Trophoblast cell (in vitro differentiated cells and primary cell): ENCODE measurements around the gene KCNC3.
A peak's percentile ranks its signal among the peaks of the same experiment; 100 is the strongest.

ENCODE experiments used
- DNase-seq, 2 donors: peaks; one replicate each; pipeline ENCODE4 v3.0.0-alpha.2; 2016
- H2AFZ ChIP-seq: 2 replicates; pipeline ENCODE4 v1.6.1; 2013; ENCODE audit warnings: low read length, moderate library complexity, mild to moderate bottlenecking; ENCODE audit not compliant: insufficient read depth, poor library complexity
- H2AK5ac ChIP-seq: 2 replicates; pipeline ENCODE4 v1.6.1; 2013; ENCODE audit warnings: mild to moderate bottlenecking, low read length
- H2BK120ac ChIP-seq: 2 replicates; pipeline ENCODE4 v1.6.1; 2013; ENCODE audit warnings: low read length, mild to moderate bottlenecking, moderate library complexity; ENCODE audit not compliant: insufficient read depth, poor library complexity
- H2BK12ac ChIP-seq: 2 replicates; pipeline ENCODE4 v1.6.1; 2013; ENCODE audit warnings: mild to moderate bottlenecking, low read length, moderate library complexity
- H2BK5ac ChIP-seq: 2 replicates; pipeline ENCODE4 v1.6.1; 2013; ENCODE audit warnings: low read length, low read depth, moderate library complexity, mild to moderate bottlenecking; ENCODE audit not compliant: poor library complexity
- H3K14ac ChIP-seq: 2 replicates; pipeline ENCODE4 v1.6.1; 2013; ENCODE audit warnings: mild to moderate bottlenecking, low read length
- H3K18ac ChIP-seq: 2 replicates; pipeline ENCODE4 v1.6.1; 2013; ENCODE audit warnings: mild to moderate bottlenecking, low read length
- H3K23ac ChIP-seq: 2 replicates; pipeline ENCODE4 v1.6.1; 2013; ENCODE audit warnings: low read length
- H3K27ac ChIP-seq: 2 replicates; pipeline ENCODE4 v1.5.1; 2013; ENCODE audit warnings: low read depth, mild to moderate bottlenecking, inconsistent platforms, low read length, moderate library complexity
- H3K27me3 ChIP-seq: 2 replicates; pipeline ENCODE4 v1.6.1; 2013; ENCODE audit warnings: inconsistent platforms, mild to moderate bottlenecking, low read length, moderate library complexity; ENCODE audit not compliant: insufficient read depth
- H3K36me3 ChIP-seq, 2 experiments: 1 replicate in 1 of 2; 2 replicates in 1 of 2; pipeline ENCODE4 v1.6.1; 2013; ENCODE audit warnings: low read length in 2 of 2, mild to moderate bottlenecking in 2 of 2, moderate library complexity in 1 of 2; ENCODE audit not compliant: insufficient read depth in 2 of 2, control insufficient read depth in 1 of 2
- H3K4ac ChIP-seq: 2 replicates; pipeline ENCODE4 v1.6.1; 2013; ENCODE audit warnings: low read depth, mild to moderate bottlenecking, low read length, moderate library complexity
- H3K4me1 ChIP-seq, 2 experiments: 1 replicate in 1 of 2; 2 replicates in 1 of 2; pipeline ENCODE4 v1.6.1; 2013; ENCODE audit warnings: low read length in 2 of 2, mild to moderate bottlenecking in 2 of 2, moderate library complexity in 1 of 2; ENCODE audit not compliant: insufficient read depth in 2 of 2, control insufficient read depth in 1 of 2
- H3K4me2 ChIP-seq: 2 replicates; pipeline ENCODE4 v1.6.1; 2013; ENCODE audit warnings: inconsistent platforms, mild to moderate bottlenecking, low read length, moderate library complexity
- H3K4me3 ChIP-seq: 2 replicates; pipeline ENCODE4 v1.5.1; 2013; ENCODE audit warnings: mild to moderate bottlenecking, low read depth, low read length, inconsistent platforms
- H3K79me1 ChIP-seq: one replicate; pipeline ENCODE4 v1.6.1; 2013; ENCODE audit warnings: low read length
- H3K79me2 ChIP-seq: 2 replicates; pipeline ENCODE4 v1.6.1; 2013; ENCODE audit warnings: low read length, mild to moderate bottlenecking; ENCODE audit not compliant: control insufficient read depth, insufficient read depth, poor library complexity
- H3K9ac ChIP-seq: 2 replicates; pipeline ENCODE4 v1.6.1; 2013; ENCODE audit warnings: mild to moderate bottlenecking, low read length
- H3K9me3 ChIP-seq: 2 replicates; pipeline ENCODE4 v1.6.1; 2013; ENCODE audit warnings: low read depth, mild to moderate bottlenecking, control low read depth, inconsistent platforms, low read length; ENCODE audit not compliant: insufficient read depth
- H4K12ac ChIP-seq: 2 replicates; pipeline ENCODE4 v1.6.1; 2013; ENCODE audit warnings: low read depth, mild to moderate bottlenecking, low read length, moderate library complexity
- H4K8ac ChIP-seq: 2 replicates; pipeline ENCODE4 v1.6.1; 2013; ENCODE audit warnings: low read depth, mild to moderate bottlenecking, low read length, moderate library complexity
- H4K91ac ChIP-seq: one replicate; pipeline ENCODE4 v1.6.1; 2013; ENCODE audit warnings: low read depth, mild to moderate bottlenecking, low read length, moderate library complexity
- WGBS: extraction: QIAGEN DNeasy Blood & Tissue Kit; methylation state at CpG from one replicate; pipeline ENCODE4 v1.1.7; 2013; ENCODE audit warnings: missing lambda C conversion rate; ENCODE audit not compliant: insufficient read length, insufficient coverage; ENCODE audit errors: extremely low coverage; 5-methylcytosine and 5-hydroxymethylcytosine counted together

KCNC3 gene

DNA sequence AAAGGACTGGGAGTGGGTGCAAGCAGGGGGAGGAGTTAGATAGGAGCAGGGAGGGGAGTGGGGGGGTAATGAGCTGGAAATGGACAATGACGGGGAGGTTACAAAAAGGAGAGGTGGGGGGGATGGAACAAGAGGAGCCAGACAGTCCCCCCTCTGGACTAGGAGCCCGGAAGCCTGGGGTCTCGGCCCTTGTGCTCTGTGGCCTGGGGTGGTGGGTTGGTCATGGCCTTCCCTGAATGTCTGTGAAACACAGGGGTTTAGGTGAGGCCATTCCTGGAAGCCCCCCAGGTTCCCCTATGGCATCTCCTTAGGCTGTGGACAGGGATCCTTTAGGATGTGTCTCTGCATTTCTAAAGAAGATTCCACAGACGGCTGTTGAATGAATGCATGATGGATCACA, 12.1 kb downstream of the KCNC3 start:
- H3K9ac ChIP-seq, result no peak overlapping the region
- peaks cover 2% of the 10 kb centered on the region for H3K9me3 ChIP-seq
- H4K91ac ChIP-seq, result no peak overlapping the region
- no peak overlapping the region for H4K8ac ChIP-seq
- WGBS, result no CpG with 5 or more reads among the region's 4 CpGs
- H3K27me3 ChIP-seq, result no peaks in the 10 kb centered on the region
- H2AFZ ChIP-seq, result no peak overlapping the region
- H3K79me1 ChIP-seq, result peaks cover 15% of the 10 kb centered on the region
- H3K14ac ChIP-seq, result no peak overlapping the region
- no peak overlapping the region for H3K4me2 ChIP-seq
- H3K18ac ChIP-seq, result no peak overlapping the region
- no peaks in the 10 kb centered on the region for H3K79me2 ChIP-seq
- no peak overlapping the region for H4K12ac ChIP-seq
- peaks cover 28 to 38% of the 10 kb centered on the region in 2 experiments for H3K36me3 ChIP-seq
- H3K27ac ChIP-seq, result no peak overlapping the region
- no peak overlapping the region for H2BK12ac ChIP-seq
- H2AK5ac ChIP-seq, result no peak overlapping the region
- H3K4ac ChIP-seq, result no peak overlapping the region
- no peak overlapping the region for H3K23ac ChIP-seq
- H3K4me1 ChIP-seq, result peaks cover 12 to 28% of the 10 kb centered on the region in 2 experiments
- H2BK5ac ChIP-seq, result no peak overlapping the region
- no peak overlapping the region for H3K4me3 ChIP-seq
- no peak for DNase-seq
- H2BK120ac ChIP-seq, result no peak overlapping the region

GRCh38 chr19:50315773-50316448, 13.3 kb downstream of the KCNC3 start:
- Histone ChIP-seq H3K4ac (peak overlapping the region; percentile 42), H3K23ac (no peak overlapping the region), H3K27me3 (no peaks in the 10 kb centered on the region), H3K79me1 (peaks cover 15% of the 10 kb centered on the region), H4K8ac (peak overlapping the region; percentile 50), H3K18ac (no peak overlapping the region), H3K4me1 (peaks cover 12 to 28% of the 10 kb centered on the region in 2 experiments), H3K27ac (peak overlapping the region; percentile 48), H2AK5ac (no peak overlapping the region), H3K4me3 (peak overlapping the region; percentile 23), H3K79me2 (no peaks in the 10 kb centered on the region), H2BK120ac (no peak overlapping the region), H2BK12ac (no peak overlapping the region), H3K4me2 (peak overlapping the region; percentile 72), H2AFZ (peak overlapping the region; percentile 23), H3K9ac (no peak overlapping the region), H3K14ac (no peak overlapping the region), H4K12ac (peak overlapping the region; percentile 55), H2BK5ac (peak overlapping the region; percentile 16), H4K91ac (peak overlapping the region; percentile 52), H3K9me3 (peaks cover 2% of the 10 kb centered on the region), H3K36me3 (peaks cover 22 to 31% of the 10 kb centered on the region in 2 experiments)
- no peak for DNase-seq
- WGBS, result no CpG with 5 or more reads among the region's 18 CpGs

DNA sequence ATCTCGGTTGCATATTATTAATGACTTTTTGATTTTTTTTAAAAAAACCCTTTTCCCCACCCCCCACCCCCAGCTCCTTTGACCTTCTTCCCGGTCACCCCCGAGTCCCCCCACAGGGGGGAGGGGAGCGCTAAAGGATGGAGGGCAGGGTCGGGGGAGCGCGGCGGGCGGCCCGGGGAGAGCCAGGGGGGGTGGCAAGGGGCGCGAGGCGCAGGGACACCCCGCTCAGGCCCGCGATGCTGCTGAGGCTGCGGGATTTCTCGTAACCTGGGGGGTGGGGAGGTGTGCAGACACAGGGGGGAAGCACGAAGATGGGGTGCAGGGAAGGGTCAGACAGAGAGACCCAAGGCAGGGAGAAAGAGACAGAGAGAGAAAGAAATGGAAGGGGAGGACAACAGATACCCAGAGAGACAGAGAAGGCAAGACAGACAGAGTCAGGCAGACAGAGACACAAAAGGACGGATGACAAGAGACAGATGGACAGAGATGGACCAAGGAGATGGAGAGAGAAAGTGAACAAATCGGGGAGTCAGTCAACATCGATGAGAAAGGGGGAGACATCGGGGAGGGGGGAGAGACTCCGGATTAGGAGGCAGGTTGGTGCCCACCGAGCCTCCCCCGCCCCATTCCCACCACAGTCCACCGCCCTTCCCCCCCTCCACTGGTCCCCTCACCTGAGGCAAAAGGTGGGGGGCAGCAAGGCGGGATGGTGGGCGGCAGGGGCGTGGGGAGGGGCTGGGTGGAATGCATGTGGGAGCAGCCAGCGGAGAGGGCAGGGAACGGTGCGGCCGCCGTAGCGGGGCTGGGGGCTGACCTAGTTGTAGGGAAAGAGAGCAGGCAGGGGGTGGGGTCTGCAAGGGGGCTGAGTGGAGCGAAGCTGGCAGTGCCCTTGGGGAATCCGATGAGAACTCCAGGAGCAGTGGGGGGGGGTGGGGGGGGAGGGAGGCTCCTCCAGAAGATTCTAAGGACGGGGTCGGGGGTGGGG, 14.2 kb downstream of the KCNC3 start:
- H2BK5ac ChIP-seq, result no peak overlapping the region
- H3K23ac ChIP-seq, result no peak overlapping the region
- H3K79me2 ChIP-seq, result no peaks in the 10 kb centered on the region
- peak overlapping the region; percentile 16 for H2BK12ac ChIP-seq
- peaks cover 15% of the 10 kb centered on the region for H3K79me1 ChIP-seq
- peak overlapping the region; percentile 14 for H3K4me2 ChIP-seq
- H2AFZ ChIP-seq, result no peak overlapping the region
- H3K4me1 ChIP-seq, result peaks cover 12 to 28% of the 10 kb centered on the region in 2 experiments
- no peak overlapping the region for H2BK120ac ChIP-seq
- no peaks in the 10 kb centered on the region for H3K27me3 ChIP-seq
- no peak overlapping the region for H3K9ac ChIP-seq
- H3K14ac ChIP-seq, result no peak overlapping the region
- no peak for DNase-seq
- peak overlapping the region; percentile 38 for H4K91ac ChIP-seq
- H3K36me3 ChIP-seq, result peaks cover 16 to 24% of the 10 kb centered on the region in 2 experiments
- H3K18ac ChIP-seq, result no peak overlapping the region
- no peak overlapping the region for H2AK5ac ChIP-seq
- H4K12ac ChIP-seq, result no peak overlapping the region
- H4K8ac ChIP-seq, result no peak overlapping the region
- H3K4me3 ChIP-seq, result no peak overlapping the region
- H3K27ac ChIP-seq, result no peak overlapping the region
- WGBS, result no CpG with 5 or more reads among the region's 40 CpGs
- no peaks in the 10 kb centered on the region for H3K9me3 ChIP-seq
- H3K4ac ChIP-seq, result no peak overlapping the region

DNA sequence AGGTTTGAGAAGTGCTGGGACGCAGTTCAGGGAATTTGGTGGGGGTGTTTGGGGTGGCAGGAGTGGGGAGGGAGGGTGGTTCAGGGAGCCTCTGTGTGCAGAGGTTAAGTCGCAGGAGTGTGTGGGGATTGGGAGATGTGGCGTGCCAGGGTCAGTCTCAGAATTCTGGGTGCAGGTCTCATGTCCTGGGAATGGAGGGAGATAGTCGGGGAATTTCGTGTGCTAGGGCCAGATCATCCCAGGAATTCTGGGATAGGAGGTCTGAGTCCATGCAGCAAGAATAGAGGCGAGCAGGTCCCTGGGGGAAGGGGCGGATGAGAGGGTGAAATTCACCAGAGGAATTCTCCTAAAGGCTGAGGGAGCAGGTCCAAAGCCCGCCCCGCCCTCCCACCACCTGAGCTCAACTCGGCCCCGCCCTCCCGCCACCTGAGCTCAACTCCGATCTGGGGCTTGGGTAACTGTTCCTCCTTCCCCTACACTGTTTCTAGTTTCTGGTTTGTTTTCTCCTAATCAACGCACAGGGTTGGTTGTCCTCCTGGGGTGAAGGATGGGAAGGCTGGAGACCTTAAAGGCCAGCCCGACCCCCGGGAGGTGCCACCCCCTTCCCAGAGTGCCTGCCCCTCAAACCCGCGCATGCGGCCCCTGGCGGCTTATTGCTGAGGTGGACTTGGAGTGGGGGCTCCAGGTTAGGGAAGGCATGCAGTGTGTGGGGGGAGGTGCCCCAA, 15.2 kb downstream of the KCNC3 start:
- Histone ChIP-seq H3K79me2 (no peaks in the 10 kb centered on the region), H4K8ac (no peak overlapping the region), H3K23ac (no peak overlapping the region), H4K91ac (no peak overlapping the region), H3K27me3 (no peaks in the 10 kb centered on the region), H3K9me3 (no peaks in the 10 kb centered on the region), H3K4me1 (peaks cover 12 to 28% of the 10 kb centered on the region in 2 experiments), H3K9ac (no peak overlapping the region), H2AFZ (no peak overlapping the region), H3K4me2 (peak overlapping the region; percentile 78), H3K18ac (no peak overlapping the region), H3K79me1 (peaks cover 15% of the 10 kb centered on the region), H2BK5ac (no peak overlapping the region), H2AK5ac (no peak overlapping the region), H4K12ac (no peak overlapping the region), H3K14ac (no peak overlapping the region), H2BK120ac (no peak overlapping the region), H3K27ac (no peak overlapping the region), H2BK12ac (no peak overlapping the region), H3K4ac (no peak overlapping the region), H3K36me3 (peaks cover 6 to 14% of the 10 kb centered on the region in 2 experiments), H3K4me3 (no peak overlapping the region)
- DNase-seq, result peak in 1 of 2 donors; percentile 21
- WGBS, result no CpG with 5 or more reads among the region's 20 CpGs
